ENCODE data around the gene ASB17.
"Not testable (repeated sequence)": the region's sequence is repeated elsewhere in the genome, so short reads cannot be mapped to it uniquely, and the experiment has no call there.

Gene ASB17

DNA sequence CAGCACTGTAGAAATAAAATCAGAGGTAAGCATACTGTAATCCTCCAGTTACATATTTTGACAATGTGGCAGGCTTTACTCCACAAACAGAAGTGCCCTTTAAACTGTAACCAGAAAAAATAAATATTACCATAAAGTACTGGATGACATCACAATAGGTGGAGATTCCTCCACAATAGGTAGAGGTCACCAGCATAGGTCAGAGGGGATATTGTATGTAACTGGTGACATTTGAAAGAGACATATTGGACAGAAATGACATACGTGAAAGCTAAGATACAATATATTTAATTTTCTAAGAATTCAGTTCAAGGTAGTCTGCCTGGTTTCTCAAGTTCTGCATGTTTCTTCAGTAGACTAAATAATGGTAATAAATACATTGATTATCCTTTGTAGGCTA lies at the start of gene ASB17:
Gene ASB17, minus strand, starts transcription at position 101 of the 400 bp plus-strand sequence. CDS start 113 bp downstream, outside the sequence.
- no peak within 1 kb of the TSS for H3K4me3 Mint-ChIP-seq
- H3K4me1 Mint-ChIP-seq (ENCODE audit: low read depth), result no peaks in the 10 kb centered on the region
- H3K9me3 Mint-ChIP-seq, result no peaks in the 10 kb centered on the region
- H3K27me3 Mint-ChIP-seq (ENCODE audit: low read depth), result peaks cover 6% of the 10 kb centered on the region
- H3K36me3 Mint-ChIP-seq (ENCODE audit: low read depth), result no peaks in the 10 kb centered on the region
- no peak within 1 kb of the TSS for H3K27ac Mint-ChIP-seq

- peaks cover 3% of the 10 kb centered on the region for H3K4me1 Mint-ChIP-seq (ENCODE audit: low read depth)
- H3K9me3 Mint-ChIP-seq, result no peaks in the 10 kb centered on the region
- H3K4me3 Mint-ChIP-seq, result no peak overlapping the region
- no peaks in the 10 kb centered on the region for H3K36me3 Mint-ChIP-seq (ENCODE audit: low read depth)
- no peak overlapping the region for H3K27ac Mint-ChIP-seq
- H3K27me3 Mint-ChIP-seq (ENCODE audit: low read depth), result no peaks in the 10 kb centered on the region
Measured at GRCh38 chr1:75980972-75981897, 49.0 kb upstream of the ASB17 start.

DNA sequence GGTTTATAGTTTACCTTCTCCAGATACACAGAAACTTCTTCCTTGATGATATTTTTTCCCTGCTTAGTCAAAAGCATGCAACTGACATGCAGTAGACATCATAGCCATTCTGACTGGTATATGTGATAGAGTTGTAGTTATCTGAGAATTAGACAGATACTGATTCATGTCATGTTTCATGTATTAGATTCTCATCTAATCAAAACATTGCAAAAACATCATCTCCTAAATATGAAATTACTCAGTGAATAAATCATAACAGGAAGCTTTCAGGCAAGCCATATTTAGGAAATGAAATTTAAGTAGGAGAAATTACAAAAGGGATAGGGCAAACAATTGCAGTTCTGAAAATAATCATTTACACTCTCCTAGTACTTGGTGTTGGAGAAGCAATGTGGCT lies 38.4 kb upstream of the ASB17 start:
- Mint-ChIP-seq H3K9me3 (no peaks in the 10 kb centered on the region), H3K27me3 (ENCODE audit: low read depth) (no peaks in the 10 kb centered on the region), H3K36me3 (ENCODE audit: low read depth) (no peaks in the 10 kb centered on the region), H3K4me3 (no peak overlapping the region), H3K4me1 (ENCODE audit: low read depth) (no peaks in the 10 kb centered on the region), H3K27ac (no peak overlapping the region)

DNA sequence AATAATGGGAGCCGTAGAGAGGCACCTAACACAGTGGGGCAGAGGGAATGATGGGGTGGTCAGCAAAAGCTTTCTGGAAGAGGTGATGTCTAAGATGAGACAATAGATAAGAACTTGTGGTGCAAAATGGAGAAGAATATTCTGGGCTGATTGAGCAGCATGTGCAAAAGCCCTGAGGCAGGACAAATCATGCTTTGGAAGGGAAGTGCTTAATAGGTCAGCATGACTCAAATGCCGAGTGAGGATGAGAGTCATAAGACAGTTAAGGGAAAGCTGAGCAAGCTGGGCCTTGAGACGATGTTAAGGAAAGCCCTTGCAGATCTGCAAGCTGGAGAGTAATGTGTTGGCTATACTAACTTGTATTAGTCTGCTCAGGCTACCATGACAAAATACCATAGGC lies 37.3 kb upstream of the ASB17 start:
- no peaks in the 10 kb centered on the region for H3K4me1 Mint-ChIP-seq (ENCODE audit: low read depth)

GRCh38 chr1:75967719-75968118 lies 35.5 kb upstream of the ASB17 start:
- Mint-ChIP-seq H3K36me3 (ENCODE audit: low read depth) (no peaks in the 10 kb centered on the region), H3K4me1 (ENCODE audit: low read depth) (no peaks in the 10 kb centered on the region), H3K4me3 (no peak overlapping the region), H3K27ac (no peak overlapping the region), H3K9me3 (no peaks in the 10 kb centered on the region), H3K27me3 (ENCODE audit: low read depth) (no peaks in the 10 kb centered on the region)

More for the DNA sequence above, 37.3 kb upstream of the ASB17 start:
- no peaks in the 10 kb centered on the region for H3K9me3 Mint-ChIP-seq
- H3K27me3 Mint-ChIP-seq (ENCODE audit: low read depth), result no peaks in the 10 kb centered on the region
- H3K27ac Mint-ChIP-seq, result no peak overlapping the region
- H3K4me3 Mint-ChIP-seq, result no peak overlapping the region
- no peaks in the 10 kb centered on the region for H3K36me3 Mint-ChIP-seq (ENCODE audit: low read depth)

DNA sequence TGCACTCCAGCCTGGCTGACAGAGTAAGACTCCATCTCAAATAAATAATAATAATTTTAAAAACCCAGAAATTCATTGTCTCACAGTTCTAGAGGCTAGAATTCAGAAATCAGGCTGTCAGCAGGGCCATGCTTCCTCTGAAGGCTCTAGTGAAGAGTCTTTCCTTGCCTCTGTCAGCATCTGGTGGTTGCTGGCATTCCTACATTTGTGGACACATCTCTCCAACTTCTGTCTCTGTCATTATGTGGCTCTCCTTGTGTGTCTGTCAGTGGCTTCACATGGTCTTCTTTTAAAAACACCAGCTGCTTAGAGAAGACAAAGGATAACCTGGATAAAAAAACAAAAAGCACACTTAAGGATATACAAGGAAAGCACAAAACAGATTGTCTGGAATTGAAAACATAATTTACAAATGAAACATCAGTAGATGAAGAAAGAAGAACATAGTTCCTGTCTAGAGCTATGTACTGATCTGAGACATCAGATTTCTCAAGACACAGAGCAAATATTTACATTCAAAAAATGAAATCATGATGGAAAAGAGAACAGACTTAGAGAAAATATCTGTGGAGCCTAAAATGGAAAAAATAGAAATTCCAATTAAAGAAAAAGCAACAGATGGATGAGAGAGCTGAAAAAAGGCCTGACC lies 32.7 kb upstream of the ASB17 start:
- no peaks in the 10 kb centered on the region for H3K4me1 Mint-ChIP-seq (ENCODE audit: low read depth)
- H3K27ac Mint-ChIP-seq, result no peak overlapping the region
- no peaks in the 10 kb centered on the region for H3K36me3 Mint-ChIP-seq (ENCODE audit: low read depth)
- no peaks in the 10 kb centered on the region for H3K9me3 Mint-ChIP-seq
- H3K4me3 Mint-ChIP-seq, result no peak overlapping the region
- no peaks in the 10 kb centered on the region for H3K27me3 Mint-ChIP-seq (ENCODE audit: low read depth)

DNA sequence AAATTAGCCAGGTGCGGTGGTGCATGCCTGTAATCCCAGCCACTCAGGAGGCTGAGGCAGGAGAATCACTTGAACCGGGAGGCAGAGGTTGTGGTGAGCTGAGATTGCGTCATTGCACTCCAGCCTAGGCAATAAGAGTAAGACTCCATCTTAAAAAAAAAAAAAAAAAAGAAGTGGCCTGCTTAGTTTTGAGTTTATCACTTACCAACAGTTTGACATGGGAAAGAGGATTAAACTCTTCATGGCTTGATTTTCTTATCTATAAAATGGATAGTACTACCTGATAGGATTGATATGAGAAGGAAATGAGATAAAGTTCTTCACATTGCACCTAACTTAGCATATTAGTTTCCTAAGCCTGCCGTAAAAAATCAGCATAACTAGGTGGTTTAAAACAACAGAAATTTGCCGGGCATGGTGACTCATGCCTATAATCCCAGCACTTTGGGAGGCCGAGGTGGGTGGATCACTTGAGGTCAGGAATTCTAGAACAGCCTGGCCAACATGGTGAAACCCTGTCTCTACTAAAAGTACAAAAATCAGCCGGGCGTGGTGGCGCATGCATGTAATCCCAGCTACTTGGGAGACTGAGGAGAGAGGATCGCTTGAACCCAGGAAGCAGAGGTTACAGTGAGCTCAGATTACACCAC lies 32.0 kb upstream of the ASB17 start:
- not testable (repeated sequence) for H3K36me3 Mint-ChIP-seq (ENCODE audit: low read depth); H3K9me3 Mint-ChIP-seq; H3K4me1 Mint-ChIP-seq (ENCODE audit: low read depth); H3K27ac Mint-ChIP-seq; H3K27me3 Mint-ChIP-seq (ENCODE audit: low read depth); H3K4me3 Mint-ChIP-seq

DNA sequence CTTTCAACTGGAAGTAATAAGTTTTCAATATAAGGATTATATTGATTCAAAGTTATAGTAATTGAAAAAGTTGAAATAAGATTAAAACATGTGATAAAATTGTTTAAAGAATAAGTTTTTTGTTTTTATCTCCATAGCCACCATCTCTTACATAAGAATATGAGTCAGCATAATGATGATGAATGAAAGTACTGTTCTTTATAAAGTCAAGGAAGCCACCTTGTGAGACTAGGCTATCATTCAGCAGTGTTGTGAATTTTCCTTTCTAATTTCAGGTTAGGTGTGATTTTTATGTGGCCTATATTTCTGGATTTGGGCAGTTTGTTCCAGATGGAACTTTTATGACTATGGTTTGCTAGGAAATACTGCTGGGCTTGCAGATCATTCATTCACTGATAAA lies 22.4 kb upstream of the ASB17 start:
- no peak overlapping the region for H3K4me3 Mint-ChIP-seq

DNA sequence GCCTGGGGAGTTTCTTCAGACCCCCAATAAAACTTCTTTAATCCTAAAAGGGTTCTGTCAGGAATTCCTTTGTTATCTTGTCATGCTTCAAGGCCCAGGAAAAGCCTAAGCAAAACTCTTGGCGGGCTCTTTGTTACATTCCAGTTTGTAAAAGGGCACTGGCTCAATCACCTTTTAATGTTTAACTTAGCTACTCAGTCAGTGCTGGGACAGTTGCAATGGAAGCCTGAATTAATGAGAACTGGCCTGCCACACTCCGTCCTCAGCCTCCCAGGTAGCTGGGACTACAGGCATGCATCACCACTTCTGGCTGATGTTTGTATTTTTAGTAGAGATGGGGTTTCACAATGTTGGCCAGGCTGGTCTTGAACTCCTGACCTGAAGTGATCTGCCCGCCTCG lies 21.3 kb upstream of the ASB17 start:
- H3K27ac Mint-ChIP-seq, result no peak overlapping the region
- no peaks in the 10 kb centered on the region for H3K9me3 Mint-ChIP-seq
- H3K4me1 Mint-ChIP-seq (ENCODE audit: low read depth), result no peaks in the 10 kb centered on the region
- no peaks in the 10 kb centered on the region for H3K27me3 Mint-ChIP-seq (ENCODE audit: low read depth)
- no peaks in the 10 kb centered on the region for H3K36me3 Mint-ChIP-seq (ENCODE audit: low read depth)
- no peak overlapping the region for H3K4me3 Mint-ChIP-seq

More for the DNA sequence above, 22.4 kb upstream of the ASB17 start:
- H3K27me3 Mint-ChIP-seq (ENCODE audit: low read depth), result no peaks in the 10 kb centered on the region
- no peaks in the 10 kb centered on the region for H3K9me3 Mint-ChIP-seq
- H3K27ac Mint-ChIP-seq, result no peak overlapping the region
- no peaks in the 10 kb centered on the region for H3K36me3 Mint-ChIP-seq (ENCODE audit: low read depth)
- H3K4me1 Mint-ChIP-seq (ENCODE audit: low read depth), result no peaks in the 10 kb centered on the region

DNA sequence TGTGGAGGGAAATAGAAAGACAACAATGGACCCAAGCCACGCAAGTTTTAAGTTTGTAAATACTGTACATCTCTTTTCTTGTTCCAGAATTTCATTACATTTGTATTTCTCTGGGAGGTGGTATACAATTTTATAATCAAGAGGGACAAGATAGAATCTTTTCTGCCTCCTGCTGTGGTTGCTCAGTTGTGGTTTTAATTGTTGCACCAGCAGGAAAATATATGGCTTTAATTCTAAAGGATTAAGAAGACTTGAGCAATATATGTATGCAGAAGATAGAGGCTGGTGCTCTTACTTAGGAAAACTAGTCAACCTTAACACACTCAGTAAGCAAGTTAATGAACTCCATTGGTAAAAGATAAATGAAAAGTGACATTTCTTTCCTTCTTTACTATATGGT lies 19.8 kb upstream of the ASB17 start:
- no peaks in the 10 kb centered on the region for H3K4me1 Mint-ChIP-seq (ENCODE audit: low read depth)
- no peak overlapping the region for H3K27ac Mint-ChIP-seq
- no peaks in the 10 kb centered on the region for H3K36me3 Mint-ChIP-seq (ENCODE audit: low read depth)
- H3K9me3 Mint-ChIP-seq, result no peaks in the 10 kb centered on the region
- H3K27me3 Mint-ChIP-seq (ENCODE audit: low read depth), result no peaks in the 10 kb centered on the region
- H3K4me3 Mint-ChIP-seq, result no peak overlapping the region

DNA sequence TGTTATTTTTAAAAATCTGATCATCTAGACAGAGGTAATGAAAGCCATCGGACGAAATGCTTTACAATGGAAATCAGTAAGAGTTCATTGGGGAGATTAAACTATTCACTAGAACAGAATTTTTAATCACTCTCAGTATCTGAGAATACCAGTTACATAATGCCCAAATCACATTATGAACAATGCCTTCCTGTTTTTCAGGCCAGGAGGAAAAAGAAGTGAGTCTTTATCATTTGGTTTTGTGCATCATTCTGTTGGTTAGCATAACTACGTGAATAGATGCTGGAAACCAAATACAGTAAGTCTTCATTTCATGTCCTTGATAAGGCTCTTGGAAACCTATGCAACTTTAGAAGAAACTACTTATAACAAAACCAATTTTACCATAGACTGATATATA lies 18.0 kb upstream of the ASB17 start:
- no peaks in the 10 kb centered on the region for H3K9me3 Mint-ChIP-seq
- H3K4me3 Mint-ChIP-seq, result no peak overlapping the region
- H3K4me1 Mint-ChIP-seq (ENCODE audit: low read depth), result no peaks in the 10 kb centered on the region
- H3K27ac Mint-ChIP-seq, result no peak overlapping the region
- H3K36me3 Mint-ChIP-seq (ENCODE audit: low read depth), result no peaks in the 10 kb centered on the region
- no peaks in the 10 kb centered on the region for H3K27me3 Mint-ChIP-seq (ENCODE audit: low read depth)

DNA sequence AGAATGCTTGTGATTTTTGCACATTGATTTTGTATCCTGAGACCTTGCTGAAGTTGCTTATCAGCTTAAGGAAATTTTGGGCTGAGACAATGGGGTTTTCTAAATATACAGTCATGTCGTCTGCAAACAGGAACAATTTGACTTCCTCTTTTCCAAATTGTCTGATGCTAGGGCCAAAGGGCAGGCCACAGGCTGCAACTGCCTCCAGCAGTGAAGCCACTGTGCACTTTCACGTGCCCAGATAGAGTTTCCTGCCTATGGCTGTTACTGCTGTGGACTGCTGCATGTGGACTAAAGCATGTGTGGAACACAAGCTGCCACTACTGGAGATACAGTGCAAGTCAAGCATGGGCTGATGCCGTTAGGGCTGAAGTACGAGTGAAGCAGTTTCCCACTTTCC lies 10.8 kb upstream of the ASB17 start:
- not testable (repeated sequence) for H3K27ac Mint-ChIP-seq; H3K27me3 Mint-ChIP-seq (ENCODE audit: low read depth); H3K36me3 Mint-ChIP-seq (ENCODE audit: low read depth); H3K4me3 Mint-ChIP-seq; H3K4me1 Mint-ChIP-seq (ENCODE audit: low read depth); H3K9me3 Mint-ChIP-seq

GRCh38 chr1:75937034-75937433 lies 4.8 kb upstream of the ASB17 start:
- Mint-ChIP-seq H3K36me3 (ENCODE audit: low read depth) (no peaks in the 10 kb centered on the region), H3K27ac (no peak overlapping the region), H3K4me1 (ENCODE audit: low read depth) (no peaks in the 10 kb centered on the region), H3K9me3 (no peaks in the 10 kb centered on the region), H3K27me3 (ENCODE audit: low read depth) (no peaks in the 10 kb centered on the region), H3K4me3 (no peak overlapping the region)

DNA sequence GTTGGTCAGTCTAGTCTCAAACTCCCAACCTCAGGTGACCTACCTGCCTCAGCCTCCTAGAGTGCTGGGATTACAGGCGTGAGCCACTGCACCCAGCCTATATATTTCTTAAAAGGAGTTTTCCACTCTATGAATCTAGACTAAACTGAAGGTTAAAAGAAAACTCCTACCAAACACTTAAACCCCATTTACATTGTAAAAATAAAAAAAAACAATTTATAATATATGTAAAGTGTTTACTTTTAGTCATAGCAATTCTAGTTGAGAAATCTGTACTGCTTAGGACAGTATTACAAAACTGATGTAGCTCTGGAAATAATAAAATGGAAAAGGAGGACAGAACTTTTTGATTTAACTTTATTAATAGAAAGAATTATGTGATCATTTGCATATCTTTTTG lies 9.5 kb downstream of the ASB17 start:
- H3K4me3 Mint-ChIP-seq, result no peak overlapping the region
- no peaks in the 10 kb centered on the region for H3K4me1 Mint-ChIP-seq (ENCODE audit: low read depth)
- H3K9me3 Mint-ChIP-seq, result no peaks in the 10 kb centered on the region
- H3K27me3 Mint-ChIP-seq (ENCODE audit: low read depth), result peaks cover 4% of the 10 kb centered on the region
- no peaks in the 10 kb centered on the region for H3K36me3 Mint-ChIP-seq (ENCODE audit: low read depth)
- no peak overlapping the region for H3K27ac Mint-ChIP-seq

DNA sequence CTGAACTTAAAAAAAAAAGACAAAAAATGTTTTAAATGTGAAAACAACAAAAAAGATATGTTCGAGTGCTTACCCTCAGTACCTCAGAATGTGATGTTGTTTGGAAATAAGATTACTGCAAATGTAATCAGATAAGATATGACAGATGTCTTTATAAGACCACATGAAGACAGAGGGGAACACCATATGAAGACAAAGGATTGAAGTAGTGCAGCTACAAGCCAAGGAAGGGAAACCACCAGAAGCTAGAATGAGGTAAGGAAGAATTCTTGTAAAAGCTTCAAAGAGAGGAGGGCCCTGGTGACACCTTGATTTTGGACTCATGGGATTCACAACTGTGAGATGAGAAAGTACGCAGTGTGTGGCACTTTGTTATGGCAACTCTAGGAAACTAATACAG lies 15.4 kb downstream of the ASB17 start:
- H3K4me1 Mint-ChIP-seq (ENCODE audit: low read depth), result no peaks in the 10 kb centered on the region
- peaks cover 3% of the 10 kb centered on the region for H3K27me3 Mint-ChIP-seq (ENCODE audit: low read depth)
- no peak overlapping the region for H3K4me3 Mint-ChIP-seq
- H3K9me3 Mint-ChIP-seq, result no peaks in the 10 kb centered on the region
- no peak overlapping the region for H3K27ac Mint-ChIP-seq
- H3K36me3 Mint-ChIP-seq (ENCODE audit: low read depth), result no peaks in the 10 kb centered on the region

All from T-helper 1 cell treated with Interleukin-12 subunit alpha and Interleukin-12 subunit beta and Interleukin-4 antibody, amounts not matched to agents 30 μg/mL and 1 μg/mL, for 36 hours (primary cell).